Natural killer cell (primary cell): Measurements from ENCODE around the gene ITGAX. TPM values are rescaled to one million over a fixed set of nuclear protein-coding genes. Genes with fewer than 3 reads are reported as not detected.

Experiments
- ATAC-seq, 3 donors: fragments of 150-1000 bp in 2 of 3; fragments of 200-7000 bp in 1 of 3; cut with Tn5 transposase; 1 replicate in 1 of 3; 2 replicates in 2 of 3; pipeline ENCODE4 v1.10.0; 2021; ENCODE audit warnings: mild to moderate bottlenecking in 2 of 3, moderate library complexity in 2 of 3
- DNase-seq, 2 donors: peaks; one replicate each; pipeline versions ENCODE4 v3.0.0 to v3.0.0-alpha.2; 2013 to 2021; ENCODE audit warnings: mixed read lengths in 1 of 2
- H3K27ac ChIP-seq: one replicate; pipeline ENCODE4 v1.5.1; 2013; ENCODE audit warnings: mild to moderate bottlenecking, low read length
- H3K27me3 ChIP-seq: one replicate; pipeline ENCODE4 v1.6.1; 2013; ENCODE audit warnings: low read length; ENCODE audit not compliant: control insufficient read depth, insufficient read depth
- H3K36me3 ChIP-seq: one replicate; pipeline ENCODE4 v1.6.1; 2013; ENCODE audit warnings: low read length; ENCODE audit not compliant: control insufficient read depth, insufficient read depth
- H3K4me1 ChIP-seq: one replicate; pipeline ENCODE4 v1.6.1; 2013; ENCODE audit warnings: low read length; ENCODE audit not compliant: control insufficient read depth, insufficient read depth
- H3K4me3 ChIP-seq: one replicate; pipeline ENCODE4 v1.5.1; 2013; ENCODE audit warnings: low read length
- H3K9me3 ChIP-seq: one replicate; pipeline ENCODE4 v1.6.1; 2013; ENCODE audit warnings: low read length; ENCODE audit not compliant: control insufficient read depth, insufficient read depth
- H3K27ac Mint-ChIP-seq, 2 donors: one replicate each; pipeline ENCODE4 v1.8.0; 2022; ENCODE audit warnings: mild to moderate bottlenecking in 2 of 2, mixed read lengths in 2 of 2, moderate library complexity in 1 of 2
- H3K27me3 Mint-ChIP-seq, 2 donors: one replicate each; pipeline ENCODE4 v1.8.0; 2022; ENCODE audit warnings: low read depth in 2 of 2, mixed read lengths in 2 of 2
- H3K36me3 Mint-ChIP-seq: one replicate; pipeline ENCODE4 v1.8.0; 2022; ENCODE audit warnings: mixed read lengths
- H3K4me1 Mint-ChIP-seq, 2 donors: one replicate each; pipeline ENCODE4 v1.8.0; 2022; ENCODE audit warnings: mixed read lengths in 2 of 2
- H3K4me3 Mint-ChIP-seq: one replicate; pipeline ENCODE4 v1.8.0; 2022; ENCODE audit warnings: mild to moderate bottlenecking, moderate library complexity, mixed read lengths
- H3K9me3 Mint-ChIP-seq, 2 donors: one replicate each; pipeline ENCODE4 v1.8.0; 2022; ENCODE audit warnings: mixed read lengths in 2 of 2
- CTCF ChIP-seq: fragments of 200-600 bp; IDR thresholded peaks from one replicate; pipeline ENCODE4 v1.8.0; 2022; ENCODE audit warnings: antibody characterized with exemption
- WGBS: methylation state at CpG from one replicate; pipeline ENCODE4 v1.1.7; 2013; ENCODE audit warnings: missing lambda C conversion rate; ENCODE audit not compliant: insufficient coverage; 5-methylcytosine and 5-hydroxymethylcytosine counted together
- intact Hi-C: fragments of 100-400 bp; cut with micrococcal nuclease; formaldehyde crosslinking; loops from one replicate; pipeline ENCODE4 v1.14.2; 2022
- total RNA-seq, 4 donors: library from RNA; stranded (reverse); fragments of 120-200 nt in 1 of 4; gene quantifications; one replicate each; pipeline versions ENCODE4 v1.2.3 to v1.2.4, GENCODE V29; 2013 to 2022

The ITGAX gene
- total RNA-seq, 3 donors from 2014 or later (not counting 1 experiment from before 2014, with no cell fraction given) = 224 to 249 (median 233) TPM

- intact Hi-C loops = no loop called here
- 90% methylated on average over 22 of the region's 22 CpGs for WGBS
- no peaks in the 10 kb centered on the region for H3K9me3 ChIP-seq
- DNase-seq (no peak), ATAC-seq (no peak)
- H3K27ac ChIP-seq = no peak overlapping the region
- Mint-ChIP-seq H3K9me3 (no peaks in the 10 kb centered on the region), H3K36me3 (no peaks in the 10 kb centered on the region), H3K27me3 (no peaks in the 10 kb centered on the region), H3K4me3 (no peak overlapping the region), H3K27ac (no peak overlapping the region), H3K4me1 (peaks cover 49 to 57% of the 10 kb centered on the region in 2 donors)
- no peaks in the 10 kb centered on the region for H3K36me3 ChIP-seq
- H3K4me1 ChIP-seq = peaks cover 28% of the 10 kb centered on the region
- no peak for TF ChIP-seq CTCF
- H3K27me3 ChIP-seq = no peaks in the 10 kb centered on the region
- H3K4me3 ChIP-seq = no peak overlapping the region
These were observed 56.3 kb downstream of the ITGAX start for GRCh38 chr16:31411024-31411844.

GRCh38 chr16:31412750-31413149, 57.8 kb downstream of the ITGAX start:
- H3K27ac Mint-ChIP-seq = peak overlapping the region in 1 of 2 donors; percentile 39
- H3K4me1 ChIP-seq = peaks cover 42% of the 10 kb centered on the region
- no peak overlapping the region for H3K27ac ChIP-seq
- peaks cover 56 to 60% of the 10 kb centered on the region in 2 donors for H3K4me1 Mint-ChIP-seq
- no peaks in the 10 kb centered on the region for H3K9me3 Mint-ChIP-seq
- DNase-seq (no peak), ATAC-seq (no peak)
- WGBS = 94% methylated on average over 10 of the region's 10 CpGs
- intact Hi-C loops = no loop called here
- no peaks in the 10 kb centered on the region for H3K36me3 Mint-ChIP-seq
- no peak overlapping the region for H3K4me3 ChIP-seq
- no peaks in the 10 kb centered on the region for H3K27me3 ChIP-seq
- H3K36me3 ChIP-seq = no peaks in the 10 kb centered on the region
- no peak for TF ChIP-seq CTCF
- H3K4me3 Mint-ChIP-seq = no peak overlapping the region
- no peaks in the 10 kb centered on the region for H3K27me3 Mint-ChIP-seq
- H3K9me3 ChIP-seq = no peaks in the 10 kb centered on the region

- Histone ChIP-seq H3K9me3 (no peaks in the 10 kb centered on the region), H3K4me3 (no peak overlapping the region), H3K27ac (no peak overlapping the region), H3K36me3 (no peaks in the 10 kb centered on the region), H3K4me1 (peaks cover 48% of the 10 kb centered on the region), H3K27me3 (no peaks in the 10 kb centered on the region)
- H3K4me1 Mint-ChIP-seq = peaks cover 62 to 63% of the 10 kb centered on the region in 2 donors
- no peaks in the 10 kb centered on the region for H3K27me3 Mint-ChIP-seq
- no peak overlapping the region for H3K4me3 Mint-ChIP-seq
- no peak for TF ChIP-seq CTCF
- H3K36me3 Mint-ChIP-seq = no peaks in the 10 kb centered on the region
- intact Hi-C loops = no loop called here
- peak overlapping the region in 1 of 2 donors; percentile 7 for H3K27ac Mint-ChIP-seq
- WGBS = 90% methylated on average over 5 of the region's 5 CpGs
- no peak for ATAC-seq
- no peaks in the 10 kb centered on the region for H3K9me3 Mint-ChIP-seq
- no peak for DNase-seq
These were observed 58.4 kb downstream of the ITGAX start for GRCh38 chr16:31413381-31413780.
